Measurements from ENCODE around the gene LEMD3.

The LEMD3 gene

DNA sequence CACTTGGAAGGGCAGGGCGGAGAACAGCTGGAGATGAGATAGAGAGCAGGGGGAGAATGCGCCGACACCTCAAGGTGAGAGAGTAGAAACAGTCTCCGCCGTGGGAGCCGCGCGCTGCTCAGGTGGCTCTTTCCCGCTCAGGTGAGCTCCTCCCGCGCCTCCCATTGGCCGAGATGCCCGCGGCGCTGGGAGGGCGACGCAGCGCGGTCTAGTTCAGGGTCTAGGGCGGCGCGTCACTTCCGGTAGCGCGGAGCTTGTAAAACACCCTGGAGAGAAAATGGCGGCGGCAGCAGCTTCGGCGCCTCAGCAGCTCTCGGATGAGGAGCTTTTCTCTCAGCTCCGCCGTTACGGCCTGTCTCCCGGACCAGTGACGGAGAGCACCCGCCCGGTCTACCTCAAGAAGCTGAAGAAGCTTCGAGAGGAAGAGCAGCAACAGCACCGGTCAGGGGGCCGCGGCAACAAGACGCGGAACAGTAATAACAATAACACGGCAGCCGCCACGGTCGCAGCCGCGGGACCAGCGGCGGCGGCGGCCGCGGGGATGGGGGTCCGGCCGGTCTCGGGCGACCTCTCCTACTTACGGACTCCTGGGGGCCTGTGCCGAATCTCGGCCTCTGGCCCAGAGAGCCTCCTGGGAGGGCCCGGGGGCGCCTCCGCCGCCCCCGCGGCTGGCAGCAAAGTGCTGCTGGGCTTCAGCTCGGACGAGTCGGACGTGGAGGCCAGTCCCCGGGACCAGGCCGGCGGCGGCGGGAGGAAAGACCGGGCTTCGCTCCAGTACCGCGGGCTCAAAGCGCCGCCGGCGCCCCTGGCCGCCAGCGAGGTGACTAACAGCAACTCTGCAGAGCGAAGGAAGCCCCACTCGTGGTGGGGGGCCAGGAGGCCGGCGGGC is at the start of gene LEMD3:
Gene LEMD3, plus strand, starts transcription at position 264 of the 889 bp plus-strand sequence. Its CDS starts 14 bp downstream, at position 278.
- DNase-seq (ENCODE audit: low spot score), result peak; percentile 93

DNA sequence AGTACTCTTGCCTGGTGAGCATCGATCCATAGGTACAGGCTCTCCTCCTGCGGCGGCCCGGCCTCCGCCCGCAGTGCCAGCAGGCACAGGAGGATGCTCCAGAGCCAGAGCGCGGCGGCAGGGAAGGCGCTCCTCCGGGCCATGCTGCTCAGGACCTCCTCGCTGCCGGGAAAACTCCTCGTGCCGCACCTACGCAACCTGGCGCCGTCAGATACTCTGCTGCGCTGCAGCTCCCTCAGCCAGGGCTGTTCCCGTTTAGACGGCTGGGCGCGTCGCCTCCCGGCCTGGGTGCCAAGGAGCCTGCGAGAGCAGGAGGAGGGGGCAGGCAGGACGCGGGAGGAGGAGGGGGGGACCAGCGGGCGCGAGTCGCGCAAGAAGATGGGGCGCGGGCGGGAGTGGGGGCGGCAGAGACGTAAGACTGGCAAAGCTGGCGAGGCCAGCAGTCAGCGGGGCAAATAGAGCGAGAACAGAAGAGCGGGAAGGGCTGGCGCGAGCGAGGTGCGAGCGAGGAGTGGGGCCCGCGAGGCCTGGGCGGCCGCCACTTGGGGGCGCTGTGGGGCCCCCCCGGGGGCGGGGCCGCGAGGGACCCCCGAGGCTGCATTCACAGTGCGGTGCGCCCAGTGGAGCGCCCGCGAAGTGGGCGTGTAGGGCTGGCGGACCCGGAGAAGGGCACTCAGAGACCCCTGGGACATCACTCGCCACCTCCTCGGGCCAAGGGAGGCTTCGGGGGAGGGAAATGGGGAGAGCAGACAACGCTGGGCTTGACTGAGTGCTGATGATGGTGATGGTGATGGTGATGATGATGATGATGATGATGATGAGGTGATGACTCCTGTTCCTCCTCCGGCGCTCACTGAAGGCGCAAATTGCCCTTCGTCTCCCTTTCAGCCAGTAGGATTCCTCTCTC is 48.1 kb upstream of the LEMD3 start, which contains the start of gene WIF1:
Gene WIF1, minus strand, starts transcription at position 257 of the 907 bp plus-strand sequence. Its CDS starts 114 bp downstream, at position 143.
- no peak for DNase-seq (ENCODE audit: low spot score)

DNA sequence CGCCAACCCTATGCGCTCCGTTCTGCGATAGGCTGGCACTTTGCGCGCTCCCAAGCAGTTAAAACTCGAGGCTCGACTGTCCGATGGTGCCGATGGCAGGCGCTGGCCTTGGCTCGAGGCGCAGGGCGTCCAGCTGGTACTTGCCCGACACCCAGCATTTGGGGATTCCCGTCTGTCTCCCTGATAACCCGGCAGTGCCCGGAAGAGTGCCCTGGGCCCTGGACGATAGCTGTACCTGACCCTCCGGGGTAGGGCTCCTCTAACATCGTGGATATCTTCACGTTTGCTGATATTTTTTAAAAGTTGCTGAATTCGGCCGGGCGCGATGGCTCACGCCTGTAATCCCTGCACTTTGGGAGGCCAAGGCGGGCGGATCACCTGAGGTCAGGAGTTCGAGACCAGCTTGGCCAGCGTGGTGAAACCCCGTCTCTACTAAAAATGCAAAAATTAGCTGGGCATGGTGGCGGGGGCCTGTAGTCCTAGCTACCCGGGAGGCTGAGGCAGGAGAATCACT is 47.4 kb upstream of the LEMD3 start:
- no peak for DNase-seq (ENCODE audit: low spot score)

DNA sequence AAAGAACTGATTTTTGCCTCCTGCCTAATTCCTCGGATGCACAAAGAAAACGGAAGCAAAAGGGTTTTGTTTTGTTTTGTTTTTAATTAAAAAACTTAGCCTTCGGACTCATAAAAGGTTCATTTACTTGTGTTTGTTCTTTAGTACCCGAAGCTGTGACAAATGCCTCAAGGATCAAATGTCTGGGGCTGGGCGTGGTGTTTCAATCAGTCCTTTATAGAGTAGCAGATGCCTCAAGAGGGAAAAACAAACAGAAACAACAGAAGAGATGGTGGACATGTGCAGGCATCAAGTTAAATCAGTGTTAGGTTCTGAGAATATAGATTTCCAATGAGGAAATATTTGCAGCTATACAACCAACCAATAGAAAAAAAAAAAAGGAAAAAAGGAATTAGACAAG is 46.7 kb upstream of the LEMD3 start:
- DNase-seq (ENCODE audit: low spot score), result no peak

DNA sequence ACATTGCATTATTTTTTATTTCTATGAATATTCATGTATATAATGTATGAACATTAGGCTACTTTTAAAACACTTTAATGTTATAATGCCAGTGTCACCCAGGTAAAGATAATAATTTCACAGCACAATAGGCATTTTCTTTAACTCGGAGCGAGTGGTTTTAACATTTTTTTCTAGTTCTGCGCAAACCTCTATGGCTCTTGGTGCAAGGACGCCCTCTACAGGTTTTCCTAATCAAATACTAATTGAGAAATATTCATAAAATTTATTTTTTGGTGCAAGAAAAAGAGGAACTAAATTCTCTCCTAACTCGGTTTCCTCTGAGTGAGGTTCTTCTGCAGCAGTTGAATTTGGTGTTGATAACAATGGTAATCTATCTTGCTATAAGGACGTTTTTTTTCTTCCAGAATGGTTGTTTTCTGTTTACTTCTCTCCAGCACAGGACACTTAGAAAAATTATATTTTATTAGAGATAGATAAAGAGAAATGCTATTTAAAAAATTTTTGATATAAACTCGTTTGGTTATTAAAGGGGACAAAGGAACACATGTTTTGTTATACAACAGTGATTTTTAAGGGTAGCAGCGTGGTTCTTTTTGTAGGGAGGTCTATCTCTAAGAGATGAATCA is 45.8 kb upstream of the LEMD3 start:
- DNase-seq (ENCODE audit: low spot score), result peak; percentile 11

DNA sequence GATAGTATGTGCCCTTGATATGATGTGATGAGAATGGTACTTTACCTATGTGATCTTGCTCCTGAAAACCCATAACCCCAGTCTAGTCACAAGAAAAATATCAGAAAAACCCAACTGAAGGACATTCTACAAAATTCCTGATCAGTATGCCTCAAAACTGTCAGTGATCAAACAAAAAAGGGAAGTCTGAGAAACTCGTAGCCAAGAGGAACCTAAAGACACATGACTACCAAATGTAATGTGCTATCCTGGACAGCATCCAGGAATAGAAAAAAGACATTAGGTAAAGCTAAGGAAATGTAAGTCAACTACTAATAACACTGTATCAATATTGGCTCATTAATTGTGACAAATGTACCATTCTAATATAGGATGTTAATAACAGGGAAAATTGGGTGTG is 44.1 kb upstream of the LEMD3 start:
- DNase-seq (ENCODE audit: low spot score), result no peak

DNA sequence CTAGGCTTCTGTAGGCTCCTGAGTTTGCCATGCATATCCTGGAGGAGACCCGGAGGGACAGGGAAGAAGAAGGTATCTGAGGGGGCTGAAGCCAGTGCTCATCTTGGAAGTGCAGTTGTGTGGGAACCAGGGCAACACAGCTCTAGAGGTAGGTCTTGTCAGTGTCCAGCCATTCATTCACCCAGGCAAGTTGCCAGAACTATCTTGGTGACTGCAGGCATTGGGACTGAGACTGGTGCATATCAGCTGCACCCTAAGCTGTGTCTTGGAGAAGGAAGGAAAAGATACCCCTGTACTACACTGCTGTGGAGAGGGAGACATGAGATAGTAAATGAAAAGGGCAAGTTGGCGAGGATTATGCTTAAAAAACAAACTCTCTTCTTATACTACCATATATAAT is 43.4 kb upstream of the LEMD3 start:
- DNase-seq (ENCODE audit: low spot score), result no peak

DNA sequence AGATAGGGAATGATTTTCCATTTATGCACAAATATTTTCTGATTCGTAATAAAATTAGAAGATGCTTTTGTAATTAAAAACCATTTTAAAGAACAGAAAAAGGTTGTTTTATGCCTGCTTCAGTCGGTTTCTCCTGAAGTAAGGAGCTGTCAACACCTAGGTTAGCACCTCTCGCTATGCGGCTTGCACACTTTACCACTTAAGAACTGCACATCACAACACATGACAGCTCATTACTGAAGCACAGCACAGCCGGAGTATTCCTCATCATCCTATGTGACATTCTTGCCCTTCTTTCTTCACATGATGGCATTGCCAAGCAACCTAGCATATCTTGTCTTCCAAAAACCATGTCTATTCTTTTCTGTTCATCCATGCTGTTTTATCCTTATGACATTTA is 42.9 kb upstream of the LEMD3 start:
- no peak for DNase-seq (ENCODE audit: low spot score)

DNA sequence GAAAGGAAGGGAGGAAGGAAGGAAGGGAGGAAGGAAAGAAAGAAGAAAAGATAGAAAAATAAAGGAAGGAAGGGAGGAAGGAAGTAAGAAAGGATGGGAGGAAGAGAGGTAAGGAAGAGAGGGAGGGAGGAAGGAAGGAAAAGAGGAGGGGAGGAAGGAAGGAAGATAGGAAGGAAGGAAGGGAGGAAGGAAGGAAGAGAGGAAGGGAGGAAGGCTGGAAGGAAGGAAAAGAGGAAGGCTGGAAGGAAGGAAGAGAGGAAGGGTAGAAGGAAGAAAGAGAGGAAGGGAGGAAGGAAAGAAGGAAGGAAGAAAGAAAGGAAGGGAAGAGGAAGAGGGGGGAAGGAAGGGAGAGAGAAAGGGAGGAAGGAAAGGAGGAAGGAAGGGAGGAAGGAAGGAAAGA is 35.5 kb upstream of the LEMD3 start:
- no peak for DNase-seq (ENCODE audit: low spot score)

DNA sequence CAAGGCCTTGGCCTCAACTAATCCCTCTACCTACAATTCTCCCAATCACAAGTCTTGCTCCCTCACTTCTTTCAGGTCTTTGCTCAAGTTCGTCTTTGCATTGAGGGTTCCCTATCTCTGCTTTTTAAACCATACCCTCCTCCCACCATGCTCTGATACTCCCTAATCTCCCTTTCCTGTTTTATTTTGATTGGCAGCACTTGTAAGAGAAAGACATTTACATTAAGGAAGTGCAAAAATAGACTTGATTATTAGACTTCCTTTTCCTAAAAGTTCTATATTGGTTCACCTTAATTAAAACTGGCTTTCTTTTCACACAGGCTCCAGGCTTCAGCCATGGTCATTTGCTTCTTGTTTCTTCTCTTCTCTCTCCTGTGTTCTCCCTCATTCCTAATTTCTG is 30.0 kb upstream of the LEMD3 start:
- DNase-seq (ENCODE audit: low spot score), result no peak

DNA sequence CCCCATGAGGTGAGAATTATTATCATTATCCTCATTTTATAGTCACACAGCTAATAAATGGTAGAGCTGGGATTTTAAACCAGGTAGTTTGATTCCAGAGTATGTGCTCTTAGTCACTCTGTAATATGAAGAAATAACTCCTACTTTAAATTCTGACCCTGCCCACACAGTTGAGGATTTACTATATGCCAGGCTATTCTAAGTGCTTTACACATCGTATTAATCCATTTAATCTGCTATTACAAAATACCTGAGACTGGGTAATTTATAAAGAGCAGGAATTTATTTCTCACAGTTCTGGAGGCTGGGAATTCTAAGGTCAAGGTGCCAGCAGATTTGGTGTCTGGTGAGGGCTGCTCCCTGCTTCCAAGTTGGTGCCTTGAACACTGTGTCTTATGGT is 28.6 kb upstream of the LEMD3 start:
- DNase-seq (ENCODE audit: low spot score), result no peak

DNA sequence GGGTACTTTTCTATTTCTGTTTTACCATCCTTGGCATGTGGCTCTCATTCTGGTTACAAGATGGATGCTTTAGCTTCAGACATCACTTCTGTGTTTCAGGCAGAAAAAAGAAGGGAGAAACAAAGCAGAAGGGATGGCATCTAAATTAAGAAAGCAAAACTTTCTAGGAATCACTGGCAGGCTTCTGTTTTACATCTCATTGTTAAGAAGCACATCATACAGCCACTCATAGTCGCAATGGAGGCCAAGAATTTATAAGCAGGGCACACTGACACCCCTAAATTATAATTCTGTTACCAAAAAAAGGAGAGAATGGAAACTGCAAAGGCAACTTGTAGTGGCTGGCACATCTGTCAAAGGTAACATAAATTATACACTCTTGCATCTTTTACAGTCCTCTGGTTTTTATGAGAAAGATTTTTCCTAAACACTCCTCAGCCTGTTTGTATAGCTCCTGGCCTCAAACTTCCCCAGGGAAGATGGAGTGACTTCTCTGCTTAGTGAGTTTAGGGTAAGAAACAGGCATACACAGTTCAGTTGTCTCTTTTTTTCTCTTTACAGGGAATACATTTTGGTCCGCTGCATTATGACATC is 22.0 kb upstream of the LEMD3 start:
- DNase-seq (ENCODE audit: low spot score), result no peak

DNA sequence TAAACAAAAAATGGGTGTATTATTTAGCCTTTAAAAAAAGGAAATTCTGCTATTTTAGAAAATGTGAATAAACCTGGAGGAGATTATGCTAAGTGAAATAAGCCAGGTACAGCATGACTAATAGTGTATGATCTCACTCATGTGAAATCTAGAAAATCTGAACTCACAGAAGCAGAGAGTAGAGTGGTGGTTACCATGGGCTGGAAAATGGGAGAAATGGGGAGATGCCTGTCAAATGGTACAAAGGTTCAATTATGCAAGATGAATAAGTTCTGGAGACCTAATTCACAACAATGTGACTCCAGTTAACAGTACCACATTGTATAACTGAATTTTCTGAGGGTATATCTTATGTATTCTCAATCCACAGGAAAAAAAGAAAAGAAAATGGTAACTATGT is 17.4 kb upstream of the LEMD3 start:
- no peak for DNase-seq (ENCODE audit: low spot score)

DNA sequence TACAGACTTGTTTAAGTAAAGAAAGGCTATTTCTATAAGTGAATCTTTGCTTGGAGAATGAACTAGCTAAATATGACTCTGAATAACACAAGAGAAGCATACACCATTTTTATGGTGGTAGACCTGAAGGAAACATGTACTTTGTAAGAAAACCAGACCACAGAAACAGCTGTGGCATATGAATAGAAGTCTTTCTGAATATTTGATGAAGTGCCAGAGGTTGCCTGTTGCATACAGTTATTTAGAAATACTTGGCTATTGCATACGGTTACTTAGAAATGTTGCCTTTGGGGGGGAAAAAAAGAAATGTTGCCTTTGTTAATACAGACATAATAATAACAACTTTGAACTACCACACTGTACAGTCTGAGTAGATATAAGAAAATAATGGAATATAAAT is 16.8 kb upstream of the LEMD3 start:
- DNase-seq (ENCODE audit: low spot score), result no peak

DNA sequence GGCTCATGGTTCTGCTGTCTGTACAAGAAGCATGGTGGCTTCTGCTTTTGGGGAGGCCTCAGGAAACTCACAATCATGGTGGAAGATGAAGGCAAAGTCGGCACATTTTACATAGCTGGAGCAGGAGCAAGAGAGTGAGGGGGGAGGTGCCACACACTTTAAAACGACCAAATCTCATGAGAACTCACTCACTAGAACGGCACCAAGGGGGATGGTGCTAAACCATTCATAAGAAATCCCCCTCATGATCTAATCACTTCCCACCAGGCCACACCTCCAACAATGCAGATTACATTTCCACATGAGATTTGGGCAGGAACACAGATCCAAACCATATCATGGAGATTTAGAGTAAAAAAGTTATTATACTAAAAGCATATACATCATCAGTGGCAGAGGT is 13.6 kb upstream of the LEMD3 start:
- no peak for DNase-seq (ENCODE audit: low spot score)

DNA sequence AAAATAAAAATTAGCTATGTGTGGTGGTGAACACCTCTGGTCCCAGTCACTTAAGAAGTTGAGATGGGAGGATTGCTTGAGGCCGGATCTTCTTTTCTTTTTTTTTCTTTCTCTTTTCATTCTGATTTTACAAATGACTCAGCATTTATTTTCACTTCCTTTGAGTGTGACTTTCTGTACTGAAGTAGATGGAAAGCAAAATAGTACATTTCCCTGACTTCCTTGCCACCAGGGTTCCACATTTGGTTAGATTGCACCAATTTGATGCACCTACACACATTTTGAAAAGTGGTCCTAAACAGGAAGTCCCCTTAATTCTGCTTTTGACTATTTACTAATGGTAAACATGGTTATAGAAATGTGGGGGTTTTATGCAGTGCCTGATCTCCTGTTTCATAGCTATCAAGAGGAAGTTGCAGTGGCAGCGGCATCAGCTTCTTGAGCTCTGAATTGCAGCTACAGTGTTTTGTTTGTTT is 13.0 kb upstream of the LEMD3 start:
- DNase-seq (ENCODE audit: low spot score), result peak; percentile 8

DNA sequence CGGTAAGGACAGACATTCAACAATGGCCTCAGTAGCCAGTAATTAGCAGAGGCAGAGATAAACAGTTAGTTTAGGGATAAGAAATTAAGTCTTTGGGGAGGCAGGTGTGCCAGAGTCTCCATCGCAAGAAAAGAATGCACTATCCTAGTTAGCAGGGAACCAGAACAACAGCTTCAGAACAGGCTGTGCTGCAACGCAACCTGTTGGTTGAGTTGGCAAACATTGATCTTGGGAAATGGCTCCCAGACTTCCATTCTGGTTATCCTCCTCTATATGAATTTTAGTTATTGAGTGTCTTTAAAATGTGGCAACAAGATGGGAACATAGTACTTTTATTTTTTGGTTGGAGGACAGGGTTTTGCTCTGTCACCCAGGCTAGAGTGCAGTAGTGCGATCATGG is 12.3 kb upstream of the LEMD3 start:
- DNase-seq (ENCODE audit: low spot score), result no peak

DNA sequence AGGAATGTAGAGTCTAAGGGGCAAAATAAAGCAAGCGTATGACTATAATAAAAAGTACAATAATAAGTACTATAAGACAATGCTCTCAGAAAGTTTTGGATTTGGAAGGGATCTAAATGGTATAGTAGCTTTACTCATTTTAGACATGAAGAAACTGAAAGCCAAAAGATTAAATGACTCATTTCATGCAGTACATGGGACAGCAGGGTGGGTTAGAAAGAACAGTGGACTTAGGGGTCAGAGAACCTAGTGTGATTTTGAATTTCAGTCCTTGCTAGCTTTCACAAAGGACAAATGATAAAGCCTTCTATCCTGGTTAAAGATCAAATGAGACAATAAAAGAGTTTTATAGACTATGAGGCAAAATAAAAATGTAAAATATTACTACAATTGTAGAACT is 6.8 kb upstream of the LEMD3 start:
- DNase-seq (ENCODE audit: low spot score), result no peak

DNA sequence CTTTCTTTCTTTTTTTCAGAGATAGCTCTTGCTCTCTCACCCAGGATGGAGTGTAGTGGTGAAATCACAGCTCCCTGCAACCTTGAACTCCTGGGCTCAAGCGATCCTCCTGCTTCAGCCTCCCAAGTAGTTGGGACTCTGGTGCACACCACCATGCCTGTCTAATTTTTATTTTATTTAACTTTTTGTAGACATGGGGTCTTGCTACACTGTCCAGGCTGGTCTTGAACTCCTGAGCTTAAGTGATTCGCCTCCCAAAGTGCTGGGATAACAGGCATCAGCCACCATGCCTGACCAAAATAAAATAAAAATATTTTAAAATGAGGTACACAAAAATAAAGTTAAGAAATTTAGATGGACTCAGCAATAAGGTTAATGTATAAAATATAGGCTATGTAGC is 5.1 kb upstream of the LEMD3 start:
- no peak for DNase-seq (ENCODE audit: low spot score)

DNA sequence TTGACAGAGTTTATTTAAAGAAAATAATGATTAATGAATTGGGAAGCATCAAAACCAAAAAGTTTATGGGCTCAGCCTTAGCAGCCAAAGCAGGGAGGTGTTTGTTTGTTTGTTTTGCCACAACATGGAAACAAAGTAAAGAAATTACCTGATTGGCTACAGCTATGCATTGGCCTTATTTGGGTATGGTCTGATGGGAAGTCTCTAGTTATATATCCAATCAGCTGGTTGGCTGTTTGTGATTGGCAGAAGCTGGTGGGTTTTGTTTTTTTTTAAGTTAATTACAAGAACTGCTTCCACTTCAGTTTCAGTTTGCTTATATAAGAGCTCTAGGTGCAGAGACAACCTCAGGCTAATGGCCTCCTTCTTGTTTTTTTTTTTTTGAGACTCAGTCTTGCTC is 4.6 kb upstream of the LEMD3 start:
- DNase-seq (ENCODE audit: low spot score), result no peak

DNA sequence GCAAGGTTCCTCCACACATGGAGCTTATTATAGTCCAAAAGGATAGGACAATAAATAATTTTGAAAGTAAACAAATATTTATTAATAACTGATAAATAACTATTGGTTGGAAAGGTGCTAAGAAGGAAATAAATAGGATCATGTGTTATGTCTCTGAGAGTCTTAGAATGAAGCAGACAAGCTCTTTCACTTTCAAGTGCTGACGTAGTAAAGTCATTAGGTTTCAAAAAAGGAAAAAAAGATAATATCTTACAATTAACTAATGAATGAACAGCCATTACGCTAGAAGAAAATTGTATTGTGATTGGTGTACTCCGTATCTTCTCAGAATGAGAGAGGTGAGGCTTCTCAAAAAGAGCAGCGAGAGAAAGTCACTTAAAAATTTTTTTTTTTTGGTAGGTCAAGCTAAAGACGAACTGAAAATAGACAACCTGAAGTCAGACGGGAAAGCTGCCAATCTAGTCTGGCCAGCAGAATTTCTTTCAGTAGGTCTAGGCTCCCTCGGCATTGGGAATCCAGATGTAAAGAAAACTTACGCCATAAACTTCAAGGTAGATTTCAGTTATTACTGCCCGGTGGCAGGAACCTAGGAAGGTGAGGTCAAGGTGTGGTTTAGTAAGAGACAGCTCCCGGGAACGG is 583 bp upstream of the LEMD3 start:
- DNase-seq (ENCODE audit: low spot score), result peak; percentile 16

Measured in CD4-positive, alpha-beta T cell treated with Interleukin-2 at 100 ng/mL for 4 hours (primary cell).